Measurements from ENCODE around the gene WIPF1.

DNA sequence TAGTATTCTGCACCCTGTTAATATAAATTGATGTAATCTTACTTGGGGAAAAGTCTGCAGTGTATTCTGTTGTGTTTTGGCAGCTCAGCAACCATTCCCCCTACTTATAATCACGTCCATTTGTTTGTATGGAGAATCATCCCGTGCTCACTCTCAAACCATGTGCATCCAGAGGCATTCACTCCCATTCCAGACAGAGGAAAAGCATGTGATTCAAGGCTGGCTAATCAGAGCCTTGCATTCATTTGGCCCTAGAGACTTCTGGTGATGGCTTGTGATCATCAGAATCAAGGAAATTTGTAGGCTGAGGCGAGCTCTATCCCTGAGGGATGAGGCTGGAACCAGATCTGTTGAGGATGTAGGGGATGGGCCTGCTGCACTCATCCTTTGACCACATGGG lies 5.1 kb upstream of the WIPF1 start:
- TF ChIP-seq, protein P1, sequence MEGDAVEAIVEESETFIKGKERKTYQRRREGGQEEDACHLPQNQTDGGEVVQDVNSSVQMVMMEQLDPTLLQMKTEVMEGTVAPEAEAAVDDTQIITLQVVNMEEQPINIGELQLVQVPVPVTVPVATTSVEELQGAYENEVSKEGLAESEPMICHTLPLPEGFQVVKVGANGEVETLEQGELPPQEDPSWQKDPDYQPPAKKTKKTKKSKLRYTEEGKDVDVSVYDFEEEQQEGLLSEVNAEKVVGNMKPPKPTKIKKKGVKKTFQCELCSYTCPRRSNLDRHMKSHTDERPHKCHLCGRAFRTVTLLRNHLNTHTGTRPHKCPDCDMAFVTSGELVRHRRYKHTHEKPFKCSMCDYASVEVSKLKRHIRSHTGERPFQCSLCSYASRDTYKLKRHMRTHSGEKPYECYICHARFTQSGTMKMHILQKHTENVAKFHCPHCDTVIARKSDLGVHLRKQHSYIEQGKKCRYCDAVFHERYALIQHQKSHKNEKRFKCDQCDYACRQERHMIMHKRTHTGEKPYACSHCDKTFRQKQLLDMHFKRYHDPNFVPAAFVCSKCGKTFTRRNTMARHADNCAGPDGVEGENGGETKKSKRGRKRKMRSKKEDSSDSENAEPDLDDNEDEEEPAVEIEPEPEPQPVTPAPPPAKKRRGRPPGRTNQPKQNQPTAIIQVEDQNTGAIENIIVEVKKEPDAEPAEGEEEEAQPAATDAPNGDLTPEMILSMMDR (IDR thresholded peaks at IDR 0.05), result no peak
- no peak for TF ChIP-seq POLR2A (IDR thresholded peaks at IDR 0.05)
